Nephron progenitor cell (in vitro differentiated cells): Measurements from ENCODE around the gene PPP1R11.

Source experiments
- DNase-seq: peaks from one replicate; pipeline ENCODE4 v3.0.0; 2021
- H3K27ac Mint-ChIP-seq: 2 replicates; pipeline ENCODE4 v1.8.0; 2021; ENCODE audit warnings: mild to moderate bottlenecking, moderate library complexity, mixed read lengths
- H3K27me3 Mint-ChIP-seq: 2 replicates; pipeline ENCODE4 v1.8.0; 2021; ENCODE audit warnings: mild to moderate bottlenecking, low read depth, mixed read lengths; ENCODE audit not compliant: poor library complexity
- H3K36me3 Mint-ChIP-seq: 2 replicates; pipeline ENCODE4 v1.8.0; 2021; ENCODE audit warnings: low read depth, mixed read lengths
- H3K4me1 Mint-ChIP-seq: 2 replicates; pipeline ENCODE4 v1.8.0; 2021; ENCODE audit warnings: mixed read lengths
- H3K4me3 Mint-ChIP-seq: 2 replicates; pipeline ENCODE4 v1.8.0; 2021; ENCODE audit warnings: mild to moderate bottlenecking, moderate library complexity, mixed read lengths
- H3K9me3 Mint-ChIP-seq: 2 replicates; pipeline ENCODE4 v1.8.0; 2021; ENCODE audit warnings: mild to moderate bottlenecking, moderate library complexity, mixed read lengths
- CTCF ChIP-seq: fragments of 200-600 bp; sonication (generic); IDR thresholded peaks from 2 replicates; pipeline ENCODE4 v1.5.0; 2021; ENCODE audit warnings: antibody characterized with exemption

PPP1R11 gene

DNA sequence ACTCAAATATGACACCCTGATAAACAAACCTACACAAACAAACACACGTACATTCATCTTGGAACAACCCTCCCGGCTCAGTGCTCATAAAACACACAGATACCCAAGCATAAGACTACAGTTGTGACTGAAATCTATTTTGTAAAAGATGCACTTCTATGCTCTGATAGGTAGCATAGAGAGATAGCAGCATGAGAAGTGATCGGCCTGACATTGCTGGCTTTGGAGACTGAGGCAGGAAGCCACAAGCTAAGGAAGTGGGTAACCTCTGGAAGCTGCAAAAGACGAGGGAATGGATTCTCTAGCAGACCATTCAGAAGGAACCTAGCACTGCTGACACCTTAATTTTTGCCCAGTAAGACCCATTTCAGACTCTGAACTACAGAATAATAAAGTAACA is 10.2 kb downstream of the PPP1R11 start:
- Mint-ChIP-seq H3K27ac (no peak overlapping the region), H3K4me1 (peaks cover 10% of the 10 kb centered on the region), H3K9me3 (peaks cover 3% of the 10 kb centered on the region), H3K27me3 (peaks cover 83% of the 10 kb centered on the region), H3K36me3 (peaks cover 2% of the 10 kb centered on the region), H3K4me3 (no peak overlapping the region)
- DNase-seq = no peak
- no peak for TF ChIP-seq CTCF

GRCh38 chr6:30087876-30088275 is 20.9 kb downstream of the PPP1R11 start:
- Mint-ChIP-seq H3K36me3 (no peaks in the 10 kb centered on the region), H3K9me3 (peaks cover 34% of the 10 kb centered on the region), H3K4me3 (no peak overlapping the region), H3K27me3 (peaks cover 61% of the 10 kb centered on the region), H3K4me1 (peaks cover 6% of the 10 kb centered on the region), H3K27ac (no peak overlapping the region)
- TF ChIP-seq CTCF = no peak
- DNase-seq = no peak

DNA sequence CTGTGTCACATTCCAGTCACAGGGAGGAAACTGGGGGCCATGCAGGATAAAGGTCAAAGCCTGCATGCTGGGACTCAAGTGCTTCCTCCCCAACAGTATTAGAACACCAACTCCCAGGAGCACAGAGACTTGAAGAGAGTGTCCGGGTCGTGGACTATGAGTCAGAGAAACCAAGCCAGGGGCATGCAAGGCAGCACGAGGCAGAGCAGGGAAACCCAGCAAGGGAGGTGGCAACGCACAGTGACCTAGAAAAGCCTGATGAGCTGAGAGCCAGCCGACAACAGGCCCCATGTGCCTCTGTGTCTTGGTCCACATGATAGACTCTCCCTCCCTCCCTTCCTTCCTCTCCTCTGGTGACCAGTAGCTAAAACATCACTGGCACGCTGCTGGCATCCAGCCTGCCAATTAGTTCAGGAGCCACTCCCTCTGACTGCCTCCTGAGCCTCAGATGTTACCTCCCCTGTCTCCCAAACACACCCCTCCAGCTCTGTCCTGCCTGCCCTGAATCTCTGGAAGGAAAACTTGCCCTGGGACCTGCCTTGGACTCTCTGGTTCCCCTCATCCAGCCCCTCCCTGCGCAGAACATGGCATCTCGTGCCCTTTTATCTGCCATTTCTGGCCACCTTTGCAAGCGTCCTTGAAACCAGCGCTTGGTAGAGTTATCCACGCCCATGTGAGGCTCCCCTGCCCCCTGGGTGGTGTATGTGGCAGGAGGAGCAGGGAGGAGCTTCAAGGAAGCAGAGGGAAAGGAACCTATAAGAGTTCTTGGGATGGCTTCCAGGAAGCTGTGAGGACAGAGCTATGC is 24.8 kb downstream of the PPP1R11 start:
- Mint-ChIP-seq H3K4me1 (peaks cover 12% of the 10 kb centered on the region), H3K4me3 (no peak overlapping the region), H3K27me3 (peaks cover 75% of the 10 kb centered on the region), H3K27ac (no peak overlapping the region), H3K9me3 (peaks cover 13% of the 10 kb centered on the region), H3K36me3 (no peaks in the 10 kb centered on the region)
- no peak for DNase-seq
- no peak for TF ChIP-seq CTCF

DNA sequence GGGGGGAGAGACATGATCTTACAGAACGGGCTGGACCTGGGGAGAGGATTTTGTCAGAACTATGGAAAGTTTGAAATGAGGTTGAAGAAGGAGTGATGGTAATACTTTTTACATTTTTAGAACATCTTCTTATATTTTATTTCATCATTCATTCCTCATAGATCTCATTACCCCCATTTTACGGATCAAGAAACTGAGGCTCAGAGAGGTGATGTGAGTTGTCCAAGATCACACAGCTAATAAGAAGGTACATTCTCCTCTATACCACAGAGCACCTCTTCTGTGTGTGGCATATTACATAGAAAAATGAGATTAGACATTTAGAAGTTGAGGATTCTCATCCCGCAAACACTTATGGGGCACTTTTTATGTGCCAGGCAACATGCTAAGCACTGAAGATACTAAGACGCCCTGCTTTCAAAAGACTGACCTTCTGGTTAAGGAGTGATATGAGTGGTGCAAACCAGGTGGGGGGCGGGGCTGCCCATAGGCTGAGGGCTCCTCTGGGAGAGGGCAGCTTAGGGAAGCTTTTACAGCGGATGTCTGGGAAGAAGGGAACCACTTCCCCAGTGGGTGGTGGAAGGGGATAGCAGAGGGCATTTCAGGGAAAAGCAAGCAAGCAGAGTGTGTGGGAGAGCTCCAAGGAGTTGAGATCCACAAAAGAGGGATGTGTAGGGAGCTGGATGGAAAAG is 26.0 kb downstream of the PPP1R11 start:
- no peak for DNase-seq
- H3K27ac Mint-ChIP-seq = no peak overlapping the region
- no peak overlapping the region for H3K4me3 Mint-ChIP-seq
- H3K4me1 Mint-ChIP-seq = peaks cover 12% of the 10 kb centered on the region
- TF ChIP-seq CTCF = no peak
- peaks cover 76% of the 10 kb centered on the region for H3K27me3 Mint-ChIP-seq
- H3K36me3 Mint-ChIP-seq = no peaks in the 10 kb centered on the region
- H3K9me3 Mint-ChIP-seq = peaks cover under 1% of the 10 kb centered on the region

DNA sequence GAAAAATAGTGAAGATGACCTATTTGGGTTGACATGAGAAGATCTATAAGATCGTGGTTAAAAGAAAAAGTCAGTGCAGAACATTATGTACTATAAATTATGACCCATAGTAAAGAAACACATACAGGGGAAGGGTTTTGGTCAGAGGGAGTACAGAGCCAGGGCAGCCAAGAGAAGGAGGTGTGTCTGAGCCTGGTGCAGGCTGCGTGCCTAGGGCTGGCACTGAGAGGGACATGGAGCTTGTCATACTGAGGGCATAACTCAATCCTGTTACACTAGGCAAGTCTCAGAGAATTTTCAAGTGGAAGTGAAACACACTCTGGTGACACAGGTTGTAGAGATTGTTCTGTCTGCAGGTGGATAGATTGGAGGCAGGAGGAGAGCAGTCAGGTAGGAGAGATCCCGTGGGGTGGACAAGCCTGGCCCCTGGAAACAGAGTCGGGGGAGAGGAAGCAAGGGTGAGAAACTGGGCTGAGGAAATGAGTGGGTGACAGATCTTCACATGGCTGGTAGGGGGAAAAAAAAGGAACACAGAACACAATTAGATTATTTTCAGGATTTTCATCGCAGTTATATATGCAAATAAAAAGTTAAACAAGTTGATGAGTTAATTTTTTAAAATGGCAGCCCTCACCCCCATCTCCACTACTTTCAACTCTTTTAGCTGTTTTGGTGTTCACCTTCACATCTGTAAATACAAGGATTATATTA is 27.1 kb downstream of the PPP1R11 start:
- peaks cover 12% of the 10 kb centered on the region for H3K4me1 Mint-ChIP-seq
- no peaks in the 10 kb centered on the region for H3K36me3 Mint-ChIP-seq
- peaks cover 78% of the 10 kb centered on the region for H3K27me3 Mint-ChIP-seq
- TF ChIP-seq CTCF = no peak
- H3K4me3 Mint-ChIP-seq = no peak overlapping the region
- no peaks in the 10 kb centered on the region for H3K9me3 Mint-ChIP-seq
- H3K27ac Mint-ChIP-seq = no peak overlapping the region
- DNase-seq = no peak
